Muscle layer of duodenum (tissue), 2 donors: ENCODE measurements around the gene SLK.

Experiments
- H3K27ac ChIP-seq: one replicate; pipeline ENCODE4 v1.7.0; 2013; ENCODE audit warnings: mild to moderate bottlenecking, low read length
- H3K27me3 ChIP-seq: one replicate; pipeline ENCODE4 v1.7.0; 2013; ENCODE audit warnings: low read depth, mild to moderate bottlenecking, control low read depth, low read length
- H3K36me3 ChIP-seq, 2 donors: one replicate each; pipeline ENCODE4 v1.7.0; 2013; ENCODE audit warnings: low read length in 2 of 2, control low read depth in 1 of 2, mild to moderate bottlenecking in 1 of 2; ENCODE audit not compliant: insufficient read depth in 2 of 2, control insufficient read depth in 1 of 2
- H3K4me1 ChIP-seq, 2 donors: one replicate each; pipeline ENCODE4 v1.7.0; 2013; ENCODE audit warnings: low read length in 2 of 2, mild to moderate bottlenecking in 2 of 2, control low read depth in 1 of 2, moderate library complexity in 1 of 2; ENCODE audit not compliant: insufficient read depth in 2 of 2, control insufficient read depth in 1 of 2
- H3K4me3 ChIP-seq, 2 donors: one replicate each; pipeline ENCODE4 v1.7.0; 2013; ENCODE audit warnings: low read length in 2 of 2, low read depth in 1 of 2, mild to moderate bottlenecking in 1 of 2
- H3K9me3 ChIP-seq, 2 donors: one replicate each; pipeline ENCODE4 v1.7.0; 2013; ENCODE audit warnings: low read length in 2 of 2, control low read depth in 1 of 2, mild to moderate bottlenecking in 1 of 2; ENCODE audit not compliant: control insufficient read depth in 1 of 2
- donor health status: healthy.

The SLK gene

DNA sequence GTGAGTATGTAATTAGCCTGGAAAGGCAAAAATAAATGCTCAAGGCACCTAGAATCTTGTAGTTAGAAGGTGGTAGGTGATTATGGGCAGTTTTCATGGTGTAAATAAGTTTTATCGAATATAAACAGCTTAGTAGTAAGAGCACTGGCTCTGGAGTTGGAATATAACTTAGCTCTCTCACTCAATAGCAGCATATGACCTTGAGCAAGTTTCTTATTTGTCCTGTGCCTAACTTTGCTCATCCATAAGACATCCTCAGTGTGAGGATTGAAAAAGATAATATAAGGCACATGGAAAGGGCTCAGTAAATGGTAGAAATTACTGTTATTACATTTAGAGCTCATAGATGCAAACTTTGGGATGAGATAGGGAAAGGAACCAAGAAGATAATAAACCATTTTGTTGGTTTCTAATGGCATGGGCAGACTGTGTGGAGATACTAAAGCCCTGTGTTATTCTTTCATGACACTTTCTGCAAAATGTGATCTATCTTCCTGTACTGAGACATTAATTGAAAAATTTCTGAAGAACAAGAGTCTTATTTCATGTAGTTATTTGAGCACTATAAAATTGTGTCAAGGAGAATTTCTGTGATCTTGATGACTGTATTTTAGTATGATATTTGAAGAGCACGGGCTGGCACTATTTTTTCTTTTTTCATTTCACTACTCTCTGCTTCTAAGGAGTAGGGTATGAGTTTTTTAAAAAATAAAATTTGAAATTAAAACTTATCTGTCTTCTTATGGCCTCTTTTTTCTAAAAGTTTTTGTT lies 3.1 kb downstream of the SLK start:
- Histone ChIP-seq H3K27ac (peak overlapping the region; percentile 52), H3K4me1 (peaks cover 6 to 15% of the 10 kb centered on the region in 2 donors), H3K9me3 (no peaks in the 10 kb centered on the region), H3K36me3 (no peaks in the 10 kb centered on the region), H3K4me3 (peak overlapping the region; percentile 93 to 99), H3K27me3 (no peaks in the 10 kb centered on the region)

DNA sequence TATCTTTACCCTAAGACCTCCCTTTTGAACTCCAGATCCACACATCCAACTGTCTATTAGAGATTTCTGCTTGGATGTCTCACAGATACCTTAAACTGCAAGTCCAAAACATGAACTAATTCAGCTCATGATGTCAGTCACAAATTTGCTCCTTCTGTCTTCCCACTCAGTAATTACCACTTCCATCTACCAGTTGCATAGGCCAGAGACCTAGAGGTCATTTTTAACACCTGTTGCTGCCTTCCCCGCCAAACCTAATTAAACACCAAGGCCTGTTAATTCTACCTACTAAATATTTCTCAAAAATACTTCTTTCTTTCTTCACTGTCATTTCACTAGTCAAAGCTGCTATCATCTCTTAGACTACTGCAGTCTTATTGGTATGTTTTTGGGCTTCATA lies 8.2 kb downstream of the SLK start:
- no peak overlapping the region for H3K27ac ChIP-seq
- H3K9me3 ChIP-seq: no peaks in the 10 kb centered on the region
- H3K36me3 ChIP-seq: no peaks in the 10 kb centered on the region
- peaks cover 4 to 9% of the 10 kb centered on the region in 2 donors for H3K4me1 ChIP-seq
- no peak overlapping the region for H3K4me3 ChIP-seq
- no peaks in the 10 kb centered on the region for H3K27me3 ChIP-seq

DNA sequence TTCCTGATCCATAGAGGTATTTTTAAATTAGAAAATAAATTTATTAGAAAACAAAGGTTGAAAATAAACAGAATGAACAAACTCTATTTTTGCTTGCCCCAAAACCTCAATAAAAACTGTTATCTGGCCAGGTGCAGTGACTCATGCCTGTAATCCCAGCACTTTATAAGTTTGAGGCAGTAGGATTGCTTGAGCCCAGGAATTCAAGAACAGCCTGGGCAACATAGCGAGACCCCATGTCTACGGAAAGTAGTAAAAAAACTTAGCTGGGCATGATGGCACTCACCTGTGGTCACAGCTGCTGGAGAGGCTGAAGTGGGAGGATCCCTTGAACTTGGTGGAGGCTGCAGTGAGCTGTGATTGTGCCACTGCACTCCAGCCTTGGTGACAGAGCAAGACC lies 10.3 kb downstream of the SLK start:
- Histone ChIP-seq H3K27ac (no peak overlapping the region), H3K27me3 (no peaks in the 10 kb centered on the region), H3K36me3 (no peaks in the 10 kb centered on the region), H3K9me3 (no peaks in the 10 kb centered on the region), H3K4me3 (no peak overlapping the region), H3K4me1 (peaks cover 0 to 1% of the 10 kb centered on the region in 2 donors)

DNA sequence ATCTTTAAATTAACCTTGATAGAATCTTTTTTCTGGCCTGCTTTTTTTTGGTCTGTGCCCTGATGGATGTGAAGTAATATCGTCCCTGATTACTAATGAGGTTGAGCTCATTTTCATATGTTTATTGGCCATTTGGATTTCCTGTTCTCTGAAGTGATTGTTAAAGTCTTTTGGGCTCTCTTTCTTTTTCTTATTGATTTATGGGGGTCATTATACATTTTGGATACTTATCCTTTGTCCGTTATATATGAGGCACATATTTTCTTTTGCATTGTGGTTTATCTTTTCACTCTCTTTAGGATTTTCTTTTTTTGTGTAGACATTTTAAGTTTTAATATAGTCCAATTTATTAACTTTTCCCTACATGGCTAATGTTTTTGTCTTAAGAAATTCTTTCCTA lies 12.6 kb downstream of the SLK start:
- Histone ChIP-seq H3K27me3 (no peaks in the 10 kb centered on the region), H3K27ac (no peak overlapping the region), H3K4me1 (peaks cover 0 to 9% of the 10 kb centered on the region in 2 donors), H3K4me3 (no peak overlapping the region), H3K9me3 (no peaks in the 10 kb centered on the region), H3K36me3 (no peaks in the 10 kb centered on the region)

DNA sequence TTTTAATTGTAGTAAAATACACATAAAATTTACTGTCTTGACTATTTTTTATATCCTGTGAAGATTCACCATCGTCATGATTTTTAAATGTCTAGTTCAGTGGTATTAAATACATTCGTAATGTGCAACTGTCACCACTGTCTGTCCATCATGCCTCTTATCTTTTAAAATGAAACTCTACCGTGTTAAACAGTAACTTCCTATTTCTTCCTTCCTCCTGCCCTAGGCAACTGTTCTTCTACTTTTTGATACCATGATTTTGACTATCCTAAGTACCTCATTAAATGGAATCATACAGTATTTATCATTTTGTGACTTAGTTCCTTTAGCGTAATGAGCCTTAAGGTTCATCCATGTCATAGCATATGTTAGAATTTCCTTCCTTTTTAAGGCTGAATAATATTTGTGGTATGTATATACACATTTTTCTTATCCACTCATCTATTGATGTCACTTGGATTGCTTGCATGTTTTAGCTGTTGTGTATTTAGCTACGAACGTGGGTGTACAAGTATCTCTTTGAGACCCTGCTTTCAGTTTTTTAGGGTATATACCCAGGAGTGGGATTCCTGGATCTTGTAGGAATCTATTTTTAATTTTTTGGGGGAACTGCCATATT lies 13.5 kb downstream of the SLK start:
- H3K27ac ChIP-seq: no peak overlapping the region

DNA sequence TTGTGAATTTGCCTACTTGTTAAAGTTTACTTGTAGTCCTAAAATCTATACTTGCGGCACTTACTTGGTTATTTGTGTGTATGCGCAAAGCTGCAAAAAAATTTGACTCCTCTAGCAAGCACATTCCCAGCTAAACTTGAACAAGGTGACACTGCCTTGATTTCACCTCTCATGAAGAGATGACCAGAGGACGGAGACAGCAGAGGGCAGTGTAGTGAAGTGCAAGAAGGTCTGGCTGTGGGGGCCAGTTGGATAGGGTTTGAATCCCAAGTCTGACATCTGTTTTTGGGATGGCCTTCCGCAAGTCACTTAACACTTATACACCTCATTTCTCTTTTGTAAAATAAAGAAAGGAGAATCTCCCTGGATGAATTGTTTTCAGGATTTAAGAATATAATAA lies 15.7 kb downstream of the SLK start:
- no peak overlapping the region for H3K4me3 ChIP-seq
- no peaks in the 10 kb centered on the region for H3K36me3 ChIP-seq
- H3K4me1 ChIP-seq: peaks cover 0 to 26% of the 10 kb centered on the region in 2 donors
- no peaks in the 10 kb centered on the region for H3K9me3 ChIP-seq
- no peak overlapping the region for H3K27ac ChIP-seq
- H3K27me3 ChIP-seq: no peaks in the 10 kb centered on the region

More for the DNA sequence above, 13.5 kb downstream of the SLK start:
- H3K27me3 ChIP-seq: no peaks in the 10 kb centered on the region
- H3K4me3 ChIP-seq: no peak overlapping the region
- H3K4me1 ChIP-seq: peaks cover 0 to 12% of the 10 kb centered on the region in 2 donors
- no peaks in the 10 kb centered on the region for H3K9me3 ChIP-seq
- H3K36me3 ChIP-seq: no peaks in the 10 kb centered on the region

DNA sequence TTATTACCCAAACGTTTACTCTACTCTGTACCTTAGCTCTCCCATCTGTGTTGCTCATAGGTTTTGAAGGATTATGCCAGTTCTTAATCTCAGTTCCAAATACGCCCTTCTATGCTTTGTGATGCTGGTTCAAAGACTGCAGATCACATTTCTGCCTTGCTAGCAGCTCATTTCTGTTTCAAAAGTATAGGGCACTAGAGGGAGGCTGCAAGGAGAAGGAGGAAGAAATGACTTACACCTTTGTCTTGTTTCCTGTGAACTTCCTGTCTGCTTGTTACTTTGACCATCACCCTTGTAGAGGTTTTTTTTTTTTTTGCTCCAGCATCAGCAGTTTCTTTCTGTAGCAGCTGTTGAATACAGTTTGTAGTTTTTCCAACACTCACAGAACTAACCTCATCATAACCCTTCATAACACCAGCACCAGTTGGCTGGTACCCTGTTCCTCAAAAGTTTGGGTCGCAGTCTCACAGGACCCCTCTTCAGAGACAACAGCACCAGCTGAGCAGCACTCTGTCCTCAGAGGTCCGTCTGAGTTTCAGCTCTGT lies 16.5 kb downstream of the SLK start:
- Histone ChIP-seq H3K9me3 (no peaks in the 10 kb centered on the region), H3K4me1 (peaks cover 0 to 33% of the 10 kb centered on the region in 2 donors), H3K27me3 (no peaks in the 10 kb centered on the region), H3K36me3 (no peaks in the 10 kb centered on the region), H3K4me3 (no peak overlapping the region), H3K27ac (peak overlapping the region; percentile 40)

DNA sequence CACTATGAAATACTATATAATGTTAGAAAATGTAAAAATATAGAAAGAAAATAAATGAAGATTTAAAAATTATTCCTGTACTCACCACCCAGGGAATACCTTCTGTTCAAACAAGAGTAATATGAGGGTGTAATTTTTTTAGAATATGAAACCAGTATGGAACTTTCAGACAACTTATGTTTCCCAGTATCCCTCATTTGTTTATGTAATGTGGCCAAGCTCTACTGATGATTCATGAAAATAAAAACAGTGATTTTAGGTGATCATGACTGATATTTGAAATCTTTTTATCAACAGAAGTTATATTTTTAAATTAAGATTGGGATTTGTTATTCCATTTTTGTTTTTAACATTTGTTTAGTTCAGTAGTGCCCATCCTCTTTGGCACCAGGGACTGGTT lies 18.8 kb downstream of the SLK start:
- Histone ChIP-seq H3K27me3 (no peaks in the 10 kb centered on the region), H3K9me3 (no peaks in the 10 kb centered on the region), H3K36me3 (no peaks in the 10 kb centered on the region), H3K4me3 (no peak overlapping the region), H3K4me1 (peaks cover 0 to 47% of the 10 kb centered on the region in 2 donors), H3K27ac (no peak overlapping the region)

DNA sequence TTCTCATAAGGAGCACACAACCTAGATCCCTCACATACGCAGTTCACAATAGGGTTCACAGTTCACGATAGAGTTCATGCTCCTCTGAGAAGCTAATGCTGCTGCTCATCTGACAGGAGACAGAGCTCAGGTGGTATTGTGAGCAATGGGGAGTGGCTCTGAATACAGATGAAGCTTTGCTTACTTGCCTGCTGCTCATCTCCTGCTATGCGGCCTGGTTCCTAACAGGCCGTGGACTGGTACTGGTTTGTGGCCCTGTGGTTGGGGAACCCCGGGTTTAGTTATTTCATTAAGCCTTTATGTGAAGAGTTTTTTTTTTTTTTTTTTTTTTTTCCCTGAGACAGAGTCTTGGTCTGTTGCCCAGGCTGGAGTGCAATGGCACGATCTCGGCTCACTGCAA lies 19.4 kb downstream of the SLK start:
- Histone ChIP-seq H3K27me3 (no peaks in the 10 kb centered on the region), H3K9me3 (no peaks in the 10 kb centered on the region), H3K36me3 (no peaks in the 10 kb centered on the region), H3K4me1 (peaks cover 0 to 49% of the 10 kb centered on the region in 2 donors), H3K27ac (no peak overlapping the region), H3K4me3 (no peak overlapping the region)

DNA sequence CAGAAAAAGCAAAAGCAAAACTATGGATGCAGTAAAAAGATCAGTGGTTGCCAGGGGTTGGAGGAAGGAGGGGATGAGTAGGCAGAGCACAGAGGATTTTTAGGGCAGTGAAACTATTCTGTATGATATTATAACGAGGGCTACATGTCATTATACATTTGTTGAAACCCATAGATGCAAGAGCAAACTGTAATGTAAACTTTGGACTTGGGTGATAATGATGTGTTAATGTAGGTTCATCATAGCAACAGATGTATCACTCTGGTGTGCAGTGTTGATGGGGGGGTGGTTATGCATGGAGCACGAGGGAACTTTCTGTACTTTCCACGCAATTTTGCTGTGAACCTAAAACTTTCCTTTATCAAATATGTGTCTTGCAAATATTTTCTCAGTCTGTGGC lies 23.2 kb downstream of the SLK start:
- Histone ChIP-seq H3K36me3 (peaks cover 3 to 8% of the 10 kb centered on the region in 2 donors), H3K4me1 (peaks cover 0 to 36% of the 10 kb centered on the region in 2 donors), H3K9me3 (no peaks in the 10 kb centered on the region), H3K4me3 (no peak overlapping the region), H3K27me3 (no peaks in the 10 kb centered on the region), H3K27ac (no peak overlapping the region)

DNA sequence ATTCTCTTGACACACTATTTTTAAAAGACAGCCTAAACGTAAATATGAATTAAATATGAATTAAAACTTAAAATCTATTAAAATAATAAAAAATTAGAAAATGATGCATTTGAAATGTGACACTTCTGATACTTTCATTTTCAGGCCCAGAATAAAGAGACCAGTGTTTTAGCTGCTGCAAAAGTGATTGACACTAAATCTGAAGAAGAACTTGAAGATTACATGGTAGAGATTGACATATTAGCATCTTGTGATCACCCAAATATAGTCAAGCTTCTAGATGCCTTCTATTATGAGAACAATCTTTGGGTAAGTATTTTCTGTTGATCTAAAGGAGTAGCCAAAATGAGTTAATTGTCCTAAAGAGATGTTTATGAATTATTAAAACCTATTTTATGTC lies 23.6 kb downstream of the SLK start:
- H3K4me3 ChIP-seq: no peak overlapping the region
- no peaks in the 10 kb centered on the region for H3K27me3 ChIP-seq
- H3K36me3 ChIP-seq: peaks cover 3 to 8% of the 10 kb centered on the region in 2 donors
- H3K27ac ChIP-seq: no peak overlapping the region
- H3K4me1 ChIP-seq: peaks cover 0 to 36% of the 10 kb centered on the region in 2 donors
- no peaks in the 10 kb centered on the region for H3K9me3 ChIP-seq
